Measurements from ENCODE around the gene TET1. TPM values are rescaled to one million over a fixed set of nuclear protein-coding genes. Genes with fewer than 3 reads are reported as not detected.
"Not testable (repeated sequence)": the region's sequence is repeated elsewhere in the genome, so short reads cannot be mapped to it uniquely, and the experiment has no call there.

TET1 gene
- total RNA-seq, 1 experiment from 2014 or later: 27.5 TPM

- Histone ChIP-seq H3K4me3 (ENCODE audit: insufficient read depth, low read depth, low read length) (no peak overlapping the region), H3K36me3 (replicated peaks; ENCODE audit: control insufficient read depth, insufficient read depth, low read length) (peaks cover 10% of the 10 kb centered on the region), H3K27me3 (ENCODE audit: control insufficient read depth, insufficient read depth, low read length) (no peaks in the 10 kb centered on the region)
- no peak for DNase-seq
Observed at GRCh38 chr10:68668231-68668630, 108.1 kb downstream of the TET1 start.

GRCh38 chr10:68668972-68669371 lies 108.8 kb downstream of the TET1 start:
- no peak for DNase-seq
- H3K36me3 ChIP-seq (replicated peaks; ENCODE audit: control insufficient read depth, insufficient read depth, low read length): peaks cover 10% of the 10 kb centered on the region
- no peaks in the 10 kb centered on the region for H3K27me3 ChIP-seq (ENCODE audit: control insufficient read depth, insufficient read depth, low read length)
- H3K4me3 ChIP-seq (ENCODE audit: insufficient read depth, low read depth, low read length): no peak overlapping the region

GRCh38 chr10:68684413-68684812 lies 124.3 kb downstream of the TET1 start:
- no peak for DNase-seq
- Histone ChIP-seq H3K27me3 (ENCODE audit: control insufficient read depth, insufficient read depth, low read length) (no peaks in the 10 kb centered on the region), H3K4me3 (ENCODE audit: insufficient read depth, low read depth, low read length) (no peak overlapping the region), H3K36me3 (replicated peaks; ENCODE audit: control insufficient read depth, insufficient read depth, low read length) (peaks cover 27% of the 10 kb centered on the region)

GRCh38 chr10:68696018-68696417 lies 135.9 kb downstream of the TET1 start:
- DNase-seq: no peak
- H3K4me3 ChIP-seq (ENCODE audit: insufficient read depth, low read depth, low read length): no peak overlapping the region
- peaks cover 12% of the 10 kb centered on the region for H3K36me3 ChIP-seq (replicated peaks; ENCODE audit: control insufficient read depth, insufficient read depth, low read length)
- H3K27me3 ChIP-seq (ENCODE audit: control insufficient read depth, insufficient read depth, low read length): no peaks in the 10 kb centered on the region

GRCh38 chr10:68697106-68697505 lies 137.0 kb downstream of the TET1 start:
- Histone ChIP-seq H3K4me3 (ENCODE audit: insufficient read depth, low read depth, low read length) (no peak overlapping the region), H3K27me3 (ENCODE audit: control insufficient read depth, insufficient read depth, low read length) (no peaks in the 10 kb centered on the region), H3K36me3 (replicated peaks; ENCODE audit: control insufficient read depth, insufficient read depth, low read length) (peaks cover 2% of the 10 kb centered on the region; the same call in 1 of the 2 replicates)
- DNase-seq: no peak

- DNase-seq: no peak
- no peak overlapping the region for H3K4me3 ChIP-seq (ENCODE audit: insufficient read depth, low read depth, low read length)
- H3K27me3 ChIP-seq (ENCODE audit: control insufficient read depth, insufficient read depth, low read length): no peaks in the 10 kb centered on the region
- H3K36me3 ChIP-seq (replicated peaks; ENCODE audit: control insufficient read depth, insufficient read depth, low read length): no peaks in the 10 kb centered on the region
Observed at GRCh38 chr10:68700197-68700596, 140.1 kb downstream of the TET1 start.

- Histone ChIP-seq H3K36me3 (replicated peaks; ENCODE audit: control insufficient read depth, insufficient read depth, low read length) (no peaks in the 10 kb centered on the region), H3K27me3 (ENCODE audit: control insufficient read depth, insufficient read depth, low read length) (no peaks in the 10 kb centered on the region), H3K4me3 (ENCODE audit: insufficient read depth, low read depth, low read length) (no peak overlapping the region)
- no peak for DNase-seq
Observed at GRCh38 chr10:68705548-68705947, 145.4 kb downstream of the TET1 start.

GRCh38 chr10:68708987-68709386 lies 148.8 kb downstream of the TET1 start:
- not testable (repeated sequence) for H3K27me3 ChIP-seq (ENCODE audit: control insufficient read depth, insufficient read depth, low read length); DNase-seq; H3K36me3 ChIP-seq (replicated peaks; ENCODE audit: control insufficient read depth, insufficient read depth, low read length); H3K4me3 ChIP-seq (ENCODE audit: insufficient read depth, low read depth, low read length)

- not testable (repeated sequence) for H3K4me3 ChIP-seq (ENCODE audit: insufficient read depth, low read depth, low read length); DNase-seq; H3K36me3 ChIP-seq (replicated peaks; ENCODE audit: control insufficient read depth, insufficient read depth, low read length); H3K27me3 ChIP-seq (ENCODE audit: control insufficient read depth, insufficient read depth, low read length)
Observed at GRCh38 chr10:68713065-68713464, 152.9 kb downstream of the TET1 start.

GRCh38 chr10:68717435-68717834 lies 157.3 kb downstream of the TET1 start:
- Histone ChIP-seq H3K27me3 (ENCODE audit: control insufficient read depth, insufficient read depth, low read length) (no peaks in the 10 kb centered on the region), H3K4me3 (ENCODE audit: insufficient read depth, low read depth, low read length) (no peak overlapping the region), H3K36me3 (replicated peaks; ENCODE audit: control insufficient read depth, insufficient read depth, low read length) (no peaks in the 10 kb centered on the region; the same call in 1 of the 2 replicates)
- no peak for DNase-seq

GRCh38 chr10:68720793-68721672 lies 160.9 kb downstream of the TET1 start, which contains the start of gene CCAR1:
CCAR1 (plus strand) TSS chr10:68721239; CDS start chr10:68722505, 1,266 bp downstream.
- peak; percentile 96 for DNase-seq
- peak within 1 kb of the TSS; percentile 91 for H3K4me3 ChIP-seq (ENCODE audit: insufficient read depth, low read depth, low read length)
- H3K36me3 ChIP-seq (replicated peaks; ENCODE audit: control insufficient read depth, insufficient read depth, low read length): peaks cover 11% of the 10 kb centered on the region
- H3K27me3 ChIP-seq (ENCODE audit: control insufficient read depth, insufficient read depth, low read length): no peaks in the 10 kb centered on the region

- DNase-seq: no peak
- H3K27me3 ChIP-seq (ENCODE audit: control insufficient read depth, insufficient read depth, low read length): no peaks in the 10 kb centered on the region
- peak overlapping the region; percentile 91 for H3K4me3 ChIP-seq (ENCODE audit: insufficient read depth, low read depth, low read length)
Observed at GRCh38 chr10:68721673-68722335, 161.7 kb downstream of the TET1 start.

GRCh38 chr10:68725016-68725415 lies 164.9 kb downstream of the TET1 start:
- DNase-seq: no peak
- Histone ChIP-seq H3K27me3 (ENCODE audit: control insufficient read depth, insufficient read depth, low read length) (no peaks in the 10 kb centered on the region), H3K4me3 (ENCODE audit: insufficient read depth, low read depth, low read length) (no peak overlapping the region), H3K36me3 (replicated peaks; ENCODE audit: control insufficient read depth, insufficient read depth, low read length) (peaks cover 20% of the 10 kb centered on the region)

More at GRCh38 chr10:68721673-68722335, 161.7 kb downstream of the TET1 start:
- peaks cover 11% of the 10 kb centered on the region for H3K36me3 ChIP-seq (replicated peaks; ENCODE audit: control insufficient read depth, insufficient read depth, low read length)

GRCh38 chr10:68727146-68727545 lies 167.0 kb downstream of the TET1 start:
- peaks cover 30% of the 10 kb centered on the region for H3K36me3 ChIP-seq (replicated peaks; ENCODE audit: control insufficient read depth, insufficient read depth, low read length)
- no peak for DNase-seq
- no peaks in the 10 kb centered on the region for H3K27me3 ChIP-seq (ENCODE audit: control insufficient read depth, insufficient read depth, low read length)
- no peak overlapping the region for H3K4me3 ChIP-seq (ENCODE audit: insufficient read depth, low read depth, low read length)

GRCh38 chr10:68732651-68733050 lies 172.5 kb downstream of the TET1 start:
- no peak for DNase-seq
- H3K27me3 ChIP-seq (ENCODE audit: control insufficient read depth, insufficient read depth, low read length): no peaks in the 10 kb centered on the region
- H3K4me3 ChIP-seq (ENCODE audit: insufficient read depth, low read depth, low read length): no peak overlapping the region
- H3K36me3 ChIP-seq (replicated peaks; ENCODE audit: control insufficient read depth, insufficient read depth, low read length): peaks cover 33% of the 10 kb centered on the region
